Gastroesophageal sphincter (tissue), 4 donors: ENCODE results near the gene GOLGA3. TPM values are rescaled to one million over a fixed set of nuclear protein-coding genes. Genes with fewer than 3 reads are reported as not detected.

Source experiments
- ATAC-seq: fragments of 150-250 bp; one replicate; pipeline ENCODE4 v1.9.1; 2016; ENCODE audit warnings: mild to moderate bottlenecking, moderate library complexity
- H3K27ac ChIP-seq, 4 donors: fragments of 200-600 bp; sonication (generic) in 3 of 4; 1 replicate in 3 of 4; 2 replicates in 1 of 4; pipeline ENCODE4 v1.5.1; 2016 to 2019
- H3K27me3 ChIP-seq: fragments of 200-600 bp; sonication (generic); one replicate; pipeline ENCODE4 v1.5.1; 2019
- H3K36me3 ChIP-seq, 2 donors: fragments of 200-600 bp; sonication (generic); one replicate each; pipeline ENCODE4 v1.5.1; 2019; ENCODE audit warnings: control low read depth in 1 of 2
- H3K4me1 ChIP-seq, 3 donors: fragments of 200-600 bp; sonication (generic); 1 replicate in 2 of 3; 2 replicates in 1 of 3; pipeline ENCODE4 v1.5.1; 2016 to 2019; ENCODE audit warnings: control low read depth in 2 of 3
- H3K4me3 ChIP-seq, 2 donors: fragments of 200-600 bp; sonication (generic); one replicate each; pipeline ENCODE4 v1.5.1; 2019; ENCODE audit warnings: mild to moderate bottlenecking in 1 of 2, moderate library complexity in 1 of 2
- H3K9me3 ChIP-seq, 3 donors: fragments of 200-600 bp; sonication (generic); one replicate each; pipeline ENCODE4 v1.5.1; 2017 to 2019; ENCODE audit warnings: control low read depth in 2 of 3
- EP300 ChIP-seq: sonication (generic); formaldehyde crosslinking; IDR thresholded peaks from one replicate; pipeline ENCODE4 v1.6.1; 2017; ENCODE audit warnings: antibody characterized with exemption, mild to moderate bottlenecking
- POLR2A ChIP-seq, 2 donors: fragments of 450-650 bp; IDR thresholded peaks; one replicate each; pipeline ENCODE4 v1.6.1; 2017; ENCODE audit warnings: antibody characterized with exemption in 2 of 2, mild to moderate bottlenecking in 2 of 2, moderate library complexity in 1 of 2
- POLR2AphosphoS5 ChIP-seq: sonication (generic); formaldehyde crosslinking; IDR thresholded peaks from one replicate; pipeline ENCODE4 v1.6.1; 2017; ENCODE audit warnings: antibody characterized with exemption
- WGBS, 2 donors: methylation state at CpG; one replicate each; pipeline ENCODE4 v1.1.5; 2018; ENCODE audit warnings: low coverage in 1 of 2; 5-methylcytosine and 5-hydroxymethylcytosine counted together
- total RNA-seq, 4 donors: library from RNA; depleted of rRNA; stranded (reverse); fragments of >200 nt; gene quantifications; one replicate each; pipeline ENCODE4 v1.1.0, GENCODE V29; 2016
- TF ChIP-seq, protein P1 (sequence below), 4 experiments: fragments of 200-600 bp in 2 of 4; fragments of 450-650 bp in 2 of 4; sonication (generic) in 1 of 4; IDR thresholded peaks; one replicate each; pipeline ENCODE4 v1.5.1; 2017 to 2019; ENCODE audit warnings: antibody characterized with exemption in 4 of 4, mild to moderate bottlenecking in 2 of 4, moderate library complexity in 2 of 4

GOLGA3 gene
- total RNA-seq, 4 donors from 2014 or later: 54.8 to 126 (median 74.1) TPM

DNA sequence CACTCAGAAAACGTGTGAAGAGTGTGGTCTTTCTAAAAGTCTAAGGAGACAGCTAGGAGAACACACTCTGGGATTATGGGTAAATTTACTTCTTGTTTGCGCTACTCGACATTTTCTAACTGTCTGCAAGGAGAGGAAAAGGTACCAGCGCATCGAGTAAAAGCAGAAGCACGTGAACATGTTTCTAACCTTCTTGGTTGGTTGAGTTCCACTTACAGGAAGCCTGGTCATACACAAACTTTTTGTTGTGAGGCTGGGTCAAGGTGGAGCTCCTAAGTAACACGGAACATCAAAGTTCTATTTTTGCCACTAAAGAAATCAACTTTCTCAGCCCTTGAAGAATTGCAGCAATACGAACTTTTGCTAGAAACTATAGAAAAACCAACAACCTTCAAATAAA lies 87.0 kb downstream of the GOLGA3 start:
- no peaks in the 10 kb centered on the region for H3K27me3 ChIP-seq
- no peak overlapping the region for H3K4me3 ChIP-seq
- ATAC-seq: no peak
- no peak overlapping the region for H3K27ac ChIP-seq
- peaks cover 0 to 100% of the 10 kb centered on the region in 2 donors for H3K36me3 ChIP-seq
- H3K4me1 ChIP-seq: no peaks in the 10 kb centered on the region
- WGBS, 2 donors: 82 to 87% methylated on average over 8 of the region's 8 CpGs
- H3K9me3 ChIP-seq: no peaks in the 10 kb centered on the region
- TF ChIP-seq POLR2A (IDR thresholded peaks at IDR 0.05): no peak
- TF ChIP-seq EP300: no peak
- TF ChIP-seq, protein P1, sequence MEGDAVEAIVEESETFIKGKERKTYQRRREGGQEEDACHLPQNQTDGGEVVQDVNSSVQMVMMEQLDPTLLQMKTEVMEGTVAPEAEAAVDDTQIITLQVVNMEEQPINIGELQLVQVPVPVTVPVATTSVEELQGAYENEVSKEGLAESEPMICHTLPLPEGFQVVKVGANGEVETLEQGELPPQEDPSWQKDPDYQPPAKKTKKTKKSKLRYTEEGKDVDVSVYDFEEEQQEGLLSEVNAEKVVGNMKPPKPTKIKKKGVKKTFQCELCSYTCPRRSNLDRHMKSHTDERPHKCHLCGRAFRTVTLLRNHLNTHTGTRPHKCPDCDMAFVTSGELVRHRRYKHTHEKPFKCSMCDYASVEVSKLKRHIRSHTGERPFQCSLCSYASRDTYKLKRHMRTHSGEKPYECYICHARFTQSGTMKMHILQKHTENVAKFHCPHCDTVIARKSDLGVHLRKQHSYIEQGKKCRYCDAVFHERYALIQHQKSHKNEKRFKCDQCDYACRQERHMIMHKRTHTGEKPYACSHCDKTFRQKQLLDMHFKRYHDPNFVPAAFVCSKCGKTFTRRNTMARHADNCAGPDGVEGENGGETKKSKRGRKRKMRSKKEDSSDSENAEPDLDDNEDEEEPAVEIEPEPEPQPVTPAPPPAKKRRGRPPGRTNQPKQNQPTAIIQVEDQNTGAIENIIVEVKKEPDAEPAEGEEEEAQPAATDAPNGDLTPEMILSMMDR (IDR thresholded peaks at IDR 0.05): no peak
- TF ChIP-seq POLR2AphosphoS5: no peak

DNA sequence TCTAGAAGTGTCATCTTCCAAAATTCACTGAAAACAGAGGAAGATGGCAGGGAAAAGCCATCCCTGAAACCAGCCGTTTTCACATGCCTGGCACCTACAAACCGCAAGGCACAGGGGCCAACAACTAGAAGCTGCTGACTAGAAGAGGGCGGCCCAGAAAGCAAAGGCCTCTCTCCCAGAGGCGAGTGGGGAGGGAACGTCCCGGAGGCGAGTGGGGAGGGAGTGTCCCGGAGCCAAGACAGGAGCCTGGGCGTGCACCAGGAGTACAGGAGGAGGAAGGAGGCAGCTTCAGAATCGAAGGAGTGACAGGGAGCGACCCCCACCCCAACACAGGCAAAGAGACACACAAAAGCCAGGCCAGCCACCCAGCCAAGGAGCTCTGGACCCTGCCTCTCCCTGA lies 88.0 kb downstream of the GOLGA3 start:
- H3K4me1 ChIP-seq: no peaks in the 10 kb centered on the region
- TF ChIP-seq POLR2A (IDR thresholded peaks at IDR 0.05): no peak
- TF ChIP-seq, protein P1 (IDR thresholded peaks at IDR 0.05): no peak
- no peak for TF ChIP-seq POLR2AphosphoS5
- no peak for TF ChIP-seq EP300
- peaks cover 0 to 100% of the 10 kb centered on the region in 2 donors for H3K36me3 ChIP-seq
- ATAC-seq: no peak
- H3K27me3 ChIP-seq: no peaks in the 10 kb centered on the region
- H3K9me3 ChIP-seq: no peaks in the 10 kb centered on the region
- no peak overlapping the region for H3K4me3 ChIP-seq
- 76% methylated on average over 9 of the region's 11 CpGs; no CpG with 5 or more reads in 1 of the 2 donors for WGBS, 2 donors
- H3K27ac ChIP-seq: no peak overlapping the region

DNA sequence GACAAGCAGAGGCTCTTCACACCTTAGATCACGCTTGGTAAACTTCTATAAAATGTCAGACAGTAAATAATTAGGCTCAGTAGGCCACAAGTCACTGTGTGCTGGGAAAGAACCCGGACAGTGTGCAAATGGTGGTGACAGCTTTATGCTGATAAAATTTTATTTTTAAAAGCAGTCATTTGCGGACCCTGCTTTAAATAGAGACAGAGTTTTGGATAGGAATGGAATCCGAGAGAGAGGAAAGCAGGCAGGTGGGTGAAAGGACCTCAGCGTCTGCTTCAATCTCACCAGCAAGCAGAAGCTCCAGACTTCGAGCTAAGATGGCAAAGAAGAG lies 88.4 kb downstream of the GOLGA3 start:
- ATAC-seq: no peak

DNA sequence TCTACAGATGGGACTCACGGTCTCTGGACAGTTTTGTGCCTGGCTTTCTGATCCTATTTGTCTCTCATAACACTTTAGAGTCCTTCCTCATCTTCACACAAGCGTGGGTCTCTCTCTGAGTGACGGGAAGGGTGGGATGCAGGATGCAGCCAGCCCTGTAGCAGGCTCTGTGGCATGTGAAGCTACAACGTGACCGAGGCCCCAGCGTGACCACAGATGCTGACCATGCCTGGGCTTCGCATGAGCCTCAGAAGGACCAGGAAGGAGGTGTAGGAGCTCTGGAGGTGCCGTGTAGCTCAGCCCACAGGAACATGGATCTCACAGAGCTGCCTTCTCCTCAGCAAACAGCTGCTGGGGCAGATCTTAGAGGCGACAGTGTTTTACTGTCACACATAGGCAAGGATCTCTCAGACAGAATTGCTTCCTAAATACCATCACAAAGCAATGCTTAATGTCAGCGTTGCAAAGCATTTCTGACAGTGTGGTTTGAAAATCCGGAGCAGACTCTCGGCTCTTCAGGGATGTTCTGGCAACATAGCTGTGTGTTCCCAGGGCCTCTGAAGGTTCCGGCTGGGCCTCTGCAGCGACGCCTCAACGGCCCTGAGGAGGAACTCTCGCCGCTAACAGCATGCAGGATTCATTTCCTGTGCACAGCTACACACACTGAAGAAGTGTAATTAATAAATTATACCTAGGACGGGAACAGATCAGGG lies 88.9 kb downstream of the GOLGA3 start:
- Histone ChIP-seq H3K27ac (no peak overlapping the region), H3K4me1 (no peaks in the 10 kb centered on the region), H3K36me3 (peaks cover 0 to 100% of the 10 kb centered on the region in 2 donors), H3K27me3 (no peaks in the 10 kb centered on the region), H3K4me3 (no peak overlapping the region), H3K9me3 (no peaks in the 10 kb centered on the region)
- 70 to 86% methylated on average over 2 to 8 of the region's 19 CpGs for WGBS, 2 donors
- TF ChIP-seq POLR2AphosphoS5 (no peak), EP300 (no peak), POLR2A (IDR thresholded peaks at IDR 0.05) (no peak)
- TF ChIP-seq, protein P1 (IDR thresholded peaks at IDR 0.05): no peak
- ATAC-seq: no peak

More for the DNA sequence above, 88.4 kb downstream of the GOLGA3 start:
- 78 to 90% methylated on average over 4 to 6 of the region's 6 CpGs for WGBS, 2 donors
- no peaks in the 10 kb centered on the region for H3K4me1 ChIP-seq
- TF ChIP-seq POLR2AphosphoS5: no peak
- TF ChIP-seq, protein P1 (IDR thresholded peaks at IDR 0.05): no peak
- no peak for TF ChIP-seq EP300
- no peak for TF ChIP-seq POLR2A (IDR thresholded peaks at IDR 0.05)
- no peak overlapping the region for H3K4me3 ChIP-seq
- peaks cover 0 to 100% of the 10 kb centered on the region in 2 donors for H3K36me3 ChIP-seq
- no peaks in the 10 kb centered on the region for H3K27me3 ChIP-seq
- no peaks in the 10 kb centered on the region for H3K9me3 ChIP-seq
- H3K27ac ChIP-seq: no peak overlapping the region

DNA sequence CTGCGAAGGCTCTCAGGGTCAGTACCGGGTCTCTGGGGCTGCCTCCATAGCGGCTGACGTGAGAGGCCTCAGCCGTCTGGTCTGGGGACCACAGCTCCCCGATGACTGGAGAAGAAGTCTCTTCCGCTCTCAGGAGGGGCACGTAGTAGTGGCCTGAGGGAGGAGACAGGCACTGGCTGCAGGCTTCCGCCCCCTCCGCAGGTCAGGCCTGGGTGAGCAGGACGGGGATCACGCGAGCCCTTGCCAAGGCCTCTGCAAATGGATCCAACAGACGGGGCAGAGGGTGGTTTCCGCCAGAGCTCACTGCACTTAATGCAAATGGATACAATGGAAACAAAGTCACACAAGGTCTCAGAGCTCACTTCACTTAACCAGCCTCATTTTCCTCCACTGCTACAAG lies 91.8 kb downstream of the GOLGA3 start:
- Histone ChIP-seq H3K4me1 (no peaks in the 10 kb centered on the region), H3K27ac (no peak overlapping the region), H3K9me3 (no peaks in the 10 kb centered on the region), H3K4me3 (no peak overlapping the region), H3K27me3 (no peaks in the 10 kb centered on the region), H3K36me3 (peaks cover 0 to 100% of the 10 kb centered on the region in 2 donors)
- WGBS, 2 donors: 76% methylated on average over 3 of the region's 15 CpGs; no CpG with 5 or more reads in 1 of the 2 donors
- TF ChIP-seq EP300 (no peak), POLR2A (IDR thresholded peaks at IDR 0.05) (no peak), POLR2AphosphoS5 (no peak)
- TF ChIP-seq, protein P1 (IDR thresholded peaks at IDR 0.05): no peak
- ATAC-seq: no peak
